ENCODE data around the gene NPLOC4. TPM values are rescaled to one million over a fixed set of nuclear protein-coding genes. Genes with fewer than 3 reads are reported as not detected.

NPLOC4 gene
- total and polyA plus RNA-seq, 2 of the 13 experiments (the other 11 are each of a cell fraction or from before 2014, with no cell fraction given) = 57.0 to 97.0 TPM

GRCh38 chr17:81579298-81579697 lies 57.6 kb downstream of the NPLOC4 start:
- Histone ChIP-seq H3K9me3 (ENCODE audit: low read length) (no peaks in the 10 kb centered on the region), H3K9ac (ENCODE audit: insufficient read depth, low read depth, low read length) (no peak overlapping the region), H4K20me1 (ENCODE audit: insufficient read depth, low read length) (peaks cover 5% of the 10 kb centered on the region; the same call in 1 of the 2 replicates), H3K79me2 (ENCODE audit: insufficient read depth, low read length) (peaks cover 11% of the 10 kb centered on the region), H3K36me3 (replicated peaks in 1 of 2; ENCODE audit: control insufficient read depth in 1 of 2, insufficient read depth in 2 of 2, low read length in 2 of 2) (peaks cover 26 to 59% of the 10 kb centered on the region in 2 experiments), H3K27ac (ENCODE audit: extremely low read length, insufficient read depth, low read length) (no peak overlapping the region), H3K4me2 (ENCODE audit: low read depth, low read length) (no peak overlapping the region), H2AFZ (ENCODE audit: low read length) (no peak overlapping the region), H3K27me3 (ENCODE audit: control insufficient read depth in 1 of 2, insufficient read depth in 2 of 2, low read length in 2 of 2) (no peaks in the 10 kb centered on the region), H3K4me1 (ENCODE audit: insufficient read depth, low read length) (peaks cover 45% of the 10 kb centered on the region), H3K4me3 (replicated peaks in 1 of 3; ENCODE audit: insufficient read depth in 1 of 3, low read depth in 2 of 3, low read length in 3 of 3) (no peak overlapping the region)
- ChIA-PET CTCF (ENCODE audit: low intra/inter-chr PET ratio, low total read pairs) (no interaction called here), POLR2A (no interaction called here)
- no TSS peak for BruUV-seq (replicated peaks)
- intact Hi-C loops (cut with micrococcal nuclease; ENCODE audit: unreplicated experiment) = no loop called here
- in situ Hi-C loops (cut with HindIII; ENCODE audit: extremely low pct_ligation_motif_present, low pct_unique_long_range_greater_than_20kb) = no loop called here
- DNase-seq (ENCODE audit: low spot score) (no peak), FAIRE-seq (no peak), ATAC-seq (no peak)
- WGBS (ENCODE audit: low lambda C conversion rate) = 94% methylated on average over 6 of the region's 6 CpGs
- TF ChIP-seq HMG20B (CRISPR knock-in tag; conservative IDR thresholded peaks at IDR 0.05) (no peak), THAP7 (CRISPR knock-in tag; IDR thresholded peaks at IDR 0.05) (no peak), KLF6 (CRISPR knock-in tag; IDR thresholded peaks at IDR 0.05) (no peak), ZNF468 (CRISPR knock-in tag; IDR thresholded peaks at IDR 0.05) (no peak), YEATS2 (CRISPR knock-in tag; IDR thresholded peaks at IDR 0.05; ENCODE audit: borderline replicate concordance) (no peak), HOXA7 (CRISPR knock-in tag; IDR thresholded peaks at IDR 0.05) (no peak), ETS1 (CRISPR knock-in tag; IDR thresholded peaks at IDR 0.05) (no peak), ZEB1 (IDR thresholded peaks at IDR 0.05; ENCODE audit: insufficient replicate concordance, low read depth) (no peak), ZNF674 (CRISPR knock-in tag; IDR thresholded peaks at IDR 0.05; ENCODE audit: low read depth) (no peak), GABPA (IDR thresholded peaks at IDR 0.05; ENCODE audit: low read depth, low read length) (no peak), GABPA (CRISPR knock-in tag; IDR thresholded peaks at IDR 0.05; ENCODE audit: low read depth) (no peak), NPAS2 (CRISPR knock-in tag; IDR thresholded peaks at IDR 0.05; ENCODE audit: borderline replicate concordance) (no peak), CREB1 (IDR thresholded peaks at IDR 0.05) (no peak), CREB1 (CRISPR knock-in tag; IDR thresholded peaks at IDR 0.05) (no peak), ATF6 (CRISPR knock-in tag; conservative IDR thresholded peaks at IDR 0.05) (no peak), ZNF639 (CRISPR knock-in tag; conservative IDR thresholded peaks at IDR 0.05) (no peak)

Data from HepG2 (cell line).